RWPE1 (cell line): Measurements from ENCODE around the gene NPBWR2.

Experiments used
- CTCF ChIA-PET: fragments of 350-600 bp; sonication (Branson Sonifier 250); formaldehyde crosslinking; extraction: SDS; loops from one replicate; lab custom pipeline; 2021; lab: Yijun Ruan, JAX
- POLR2A ChIA-PET: fragments of 400-600 bp; formaldehyde crosslinking; extraction: SDS; loops from one replicate; lab custom pipeline; 2020; ENCODE audit warnings: antibody characterized with exemption; ENCODE audit not compliant: low non-redundant PET; lab: Yijun Ruan, JAX
- DNase-seq: peaks from one replicate; pipeline ENCODE4 v3.0.0; 2012; ENCODE audit warnings: low spot score
- H3K27ac ChIP-seq: fragments of 450-650 bp; 2 replicates; pipeline ENCODE4 v1.5.1; 2017
- CTCF ChIP-seq: fragments of 450-650 bp; conservative IDR thresholded peaks from 2 replicates; pipeline ENCODE4 v1.5.1; 2017; ENCODE audit warnings: low read depth, mild to moderate bottlenecking

The NPBWR2 gene

GRCh38 chr20:64106981-64107735 lies at the start of gene NPBWR2:
Gene NPBWR2, minus strand, starts transcription at chr20:64107565. Its CDS starts 734 bp downstream, at chr20:64106831.
- DNase-seq, result no peak
- no peak for TF ChIP-seq CTCF
- CTCF ChIA-PET, result interaction anchor here (0.9 to 1.7 kb wide), 3 partner anchors 11 to 69 kb away, joined by 3 to 6 read pairs (median 4); partner anchors contain the start of gene LKAAEAR1
- POLR2A ChIA-PET, result interaction anchor here (0.6 kb wide), 1 partner anchor 40 kb away, joined by 4 read pairs; no protein-coding TSS in a partner anchor
- no peak within 1 kb of the TSS for H3K27ac ChIP-seq

- POLR2A ChIA-PET, result interaction anchor here (0.6 to 0.8 kb wide), 2 partner anchors 14 to 100 kb away, joined by 4 read pairs; no protein-coding TSS in a partner anchor
- DNase-seq, result no peak
- no peak for TF ChIP-seq CTCF
- CTCF ChIA-PET, result interaction anchor here (1.1 to 1.2 kb wide), 2 partner anchors 10 to 117 kb away, joined by 3 to 5 read pairs; no protein-coding TSS in a partner anchor
- no peak overlapping the region for H3K27ac ChIP-seq
Measured at GRCh38 chr20:64156136-64156885, 48.9 kb upstream of the NPBWR2 start.

GRCh38 chr20:64155258-64156135 lies 48.1 kb upstream of the NPBWR2 start:
- CTCF ChIA-PET, result interaction anchor here (0.7 to 1.2 kb wide), 4 partner anchors 9 to 117 kb away, joined by 3 to 5 read pairs (median 4); no protein-coding TSS in a partner anchor
- H3K27ac ChIP-seq, result no peak overlapping the region
- no peak for TF ChIP-seq CTCF
- POLR2A ChIA-PET, result interaction anchor here (0.8 kb wide), 1 partner anchor 101 kb away, joined by 4 read pairs; no protein-coding TSS in a partner anchor
- no peak for DNase-seq

GRCh38 chr20:64154590-64155257 lies 47.4 kb upstream of the NPBWR2 start:
- H3K27ac ChIP-seq, result no peak overlapping the region
- POLR2A ChIA-PET, result no interaction called here
- no peak for TF ChIP-seq CTCF
- no peak for DNase-seq
- CTCF ChIA-PET, result interaction anchor here (0.5 to 0.9 kb wide), 4 partner anchors 9 to 112 kb away, joined by 3 to 6 read pairs (median 4); no protein-coding TSS in a partner anchor

- no peak overlapping the region for H3K27ac ChIP-seq
- POLR2A ChIA-PET, result no interaction called here
- no peak for TF ChIP-seq CTCF
- CTCF ChIA-PET, result interaction anchor here (0.5 to 0.9 kb wide), 2 partner anchors 53 to 112 kb away, joined by 3 to 6 read pairs; no protein-coding TSS in a partner anchor
- DNase-seq, result no peak
Measured at GRCh38 chr20:64153861-64154589, 46.7 kb upstream of the NPBWR2 start.
